ENCODE data around the gene DHDH.
A peak's percentile ranks its signal among the peaks of the same experiment; 100 is the strongest.

Gene DHDH

GRCh38 chr19:48991011-48991609 is 57.6 kb downstream of the DHDH start:
- DNase-seq (ENCODE audit: extremely low read depth in 1 of 2, low read depth in 1 of 2): no peak

- DNase-seq (ENCODE audit: extremely low read depth in 1 of 2, low read depth in 1 of 2): no peak
Measured at GRCh38 chr19:48991873-48992580, 58.5 kb downstream of the DHDH start.

- no peak for DNase-seq (ENCODE audit: extremely low read depth in 1 of 2, low read depth in 1 of 2)
Measured at GRCh38 chr19:48992581-48993174, 59.2 kb downstream of the DHDH start.

- DNase-seq (ENCODE audit: extremely low read depth in 1 of 2, low read depth in 1 of 2): peak; percentile 98
Measured at GRCh38 chr19:48993175-48994034, 59.9 kb downstream of the DHDH start, which contains the start of the genes GYS1 and RUVBL2. Gene GYS1, minus strand, starts transcription at chr19:48993309. Its CDS starts 197 bp downstream, at chr19:48993112. Gene RUVBL2, plus strand, starts transcription at chr19:48993887. Its CDS starts 25 bp downstream, at chr19:48993912.

GRCh38 chr19:48994035-48994386 is 60.5 kb downstream of the DHDH start:
- no peak for DNase-seq (ENCODE audit: extremely low read depth in 1 of 2, low read depth in 1 of 2)

All from activated CD8-positive, alpha-beta memory T cell treated with anti-CD3 and anti-CD28 coated beads for 1 hour (primary cell).